Glutamatergic neuron (in vitro differentiated cells): ENCODE data around the gene TMEM167A. TPM values are rescaled to one million over a fixed set of nuclear protein-coding genes. Genes with fewer than 3 reads are reported as not detected.

Experiments used
- DNase-seq: peaks from one replicate; pipeline ENCODE4 v3.0.0; 2022
- H3K27ac Mint-ChIP-seq: one replicate; pipeline ENCODE4 v1.8.0; 2020; ENCODE audit warnings: mild to moderate bottlenecking, mixed read lengths, inconsistent platforms; ENCODE audit not compliant: unreplicated experiment
- H3K27me3 Mint-ChIP-seq: one replicate; pipeline ENCODE4 v1.8.0; 2020; ENCODE audit warnings: mild to moderate bottlenecking, moderate library complexity, mixed read lengths, inconsistent platforms; ENCODE audit not compliant: unreplicated experiment
- H3K36me3 Mint-ChIP-seq: one replicate; pipeline ENCODE4 v1.8.0; 2020; ENCODE audit warnings: mild to moderate bottlenecking, mixed read lengths, inconsistent platforms; ENCODE audit not compliant: unreplicated experiment
- H3K4me1 Mint-ChIP-seq: one replicate; pipeline ENCODE4 v1.8.0; 2020; ENCODE audit warnings: mild to moderate bottlenecking, low read depth, mixed read lengths, inconsistent platforms; ENCODE audit not compliant: unreplicated experiment
- H3K4me3 Mint-ChIP-seq: one replicate; pipeline ENCODE4 v1.8.0; 2020; ENCODE audit warnings: mild to moderate bottlenecking, mixed read lengths, inconsistent platforms; ENCODE audit not compliant: unreplicated experiment
- H3K9me3 Mint-ChIP-seq: one replicate; pipeline ENCODE4 v1.8.0; 2020; ENCODE audit warnings: mild to moderate bottlenecking, moderate library complexity, mixed read lengths, inconsistent platforms; ENCODE audit not compliant: unreplicated experiment
- total RNA-seq: library from RNA; stranded (reverse); fragmentation: NEBNext Ultra II Directional; extraction: Animal tissue kit (Norgen Biotek cat#: 25700); gene quantifications from one replicate; pipeline ENCODE4 v1.2.1, GENCODE V29; 2021; ENCODE audit not compliant: unreplicated experiment
- TF ChIP-seq, protein P1 (sequence below): fragments of 200-600 bp; sonication (generic); IDR thresholded peaks from one replicate; pipeline ENCODE4 v1.5.0; 2021; ENCODE audit not compliant: partially characterized antibody, unreplicated experiment

Gene TMEM167A
- total RNA-seq, 1 donor from 2014 or later, result 145 TPM

DNA sequence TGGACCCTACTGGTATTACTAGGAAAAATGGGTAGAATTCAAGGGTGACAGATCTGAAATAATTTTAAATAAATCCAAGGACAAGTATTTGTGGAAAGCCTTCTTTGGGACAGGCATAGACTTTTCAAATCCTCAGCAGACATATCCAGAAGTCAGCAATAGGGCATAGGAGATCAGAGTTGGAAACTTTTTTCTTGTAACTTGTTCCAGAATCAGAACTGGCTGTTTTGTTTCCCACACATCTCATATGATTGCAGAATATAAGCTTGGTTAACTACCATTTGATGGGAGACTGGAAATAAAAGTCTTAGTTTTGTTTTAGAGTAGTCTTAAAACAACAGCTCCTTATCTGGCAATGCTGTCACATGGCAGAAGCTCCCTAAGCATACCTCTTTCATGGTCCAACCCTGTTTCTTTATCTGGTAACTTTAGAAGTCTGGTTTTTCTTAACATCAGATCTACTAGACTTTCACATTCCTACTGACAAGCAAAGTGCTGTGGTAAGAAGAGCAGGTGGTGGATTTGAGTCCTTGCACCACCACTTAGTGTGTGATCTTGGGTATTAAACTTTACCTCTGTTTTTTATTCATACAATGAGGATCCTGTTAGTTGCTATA lies 25.3 kb upstream of the TMEM167A start:
- no peaks in the 10 kb centered on the region for H3K27me3 Mint-ChIP-seq
- H3K36me3 Mint-ChIP-seq, result no peaks in the 10 kb centered on the region
- H3K27ac Mint-ChIP-seq, result no peak overlapping the region
- no peaks in the 10 kb centered on the region for H3K9me3 Mint-ChIP-seq
- no peak overlapping the region for H3K4me3 Mint-ChIP-seq
- TF ChIP-seq, protein P1, sequence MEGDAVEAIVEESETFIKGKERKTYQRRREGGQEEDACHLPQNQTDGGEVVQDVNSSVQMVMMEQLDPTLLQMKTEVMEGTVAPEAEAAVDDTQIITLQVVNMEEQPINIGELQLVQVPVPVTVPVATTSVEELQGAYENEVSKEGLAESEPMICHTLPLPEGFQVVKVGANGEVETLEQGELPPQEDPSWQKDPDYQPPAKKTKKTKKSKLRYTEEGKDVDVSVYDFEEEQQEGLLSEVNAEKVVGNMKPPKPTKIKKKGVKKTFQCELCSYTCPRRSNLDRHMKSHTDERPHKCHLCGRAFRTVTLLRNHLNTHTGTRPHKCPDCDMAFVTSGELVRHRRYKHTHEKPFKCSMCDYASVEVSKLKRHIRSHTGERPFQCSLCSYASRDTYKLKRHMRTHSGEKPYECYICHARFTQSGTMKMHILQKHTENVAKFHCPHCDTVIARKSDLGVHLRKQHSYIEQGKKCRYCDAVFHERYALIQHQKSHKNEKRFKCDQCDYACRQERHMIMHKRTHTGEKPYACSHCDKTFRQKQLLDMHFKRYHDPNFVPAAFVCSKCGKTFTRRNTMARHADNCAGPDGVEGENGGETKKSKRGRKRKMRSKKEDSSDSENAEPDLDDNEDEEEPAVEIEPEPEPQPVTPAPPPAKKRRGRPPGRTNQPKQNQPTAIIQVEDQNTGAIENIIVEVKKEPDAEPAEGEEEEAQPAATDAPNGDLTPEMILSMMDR, result no peak
- no peak for DNase-seq
- peaks cover 2% of the 10 kb centered on the region for H3K4me1 Mint-ChIP-seq

DNA sequence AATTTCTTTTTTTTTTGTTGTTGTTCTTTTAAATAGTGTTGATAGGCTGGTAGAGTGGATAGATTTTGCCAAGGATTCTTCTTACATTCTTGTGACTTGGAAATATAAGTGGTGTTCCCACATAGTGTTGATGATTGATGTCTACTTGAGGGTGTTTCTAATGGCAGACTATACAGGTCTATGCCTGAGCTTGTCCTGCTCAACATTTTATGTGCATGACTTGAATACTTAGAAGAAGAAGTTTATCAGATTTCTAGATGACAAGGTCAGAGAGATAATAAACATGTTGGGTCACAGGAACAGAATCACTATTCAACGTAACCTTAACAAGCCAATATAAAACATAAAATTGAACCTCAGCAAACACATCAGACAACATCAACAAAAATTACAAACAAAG lies 24.3 kb upstream of the TMEM167A start:
- H3K36me3 Mint-ChIP-seq, result no peaks in the 10 kb centered on the region
- H3K9me3 Mint-ChIP-seq, result no peaks in the 10 kb centered on the region
- no peak overlapping the region for H3K27ac Mint-ChIP-seq
- H3K27me3 Mint-ChIP-seq, result no peaks in the 10 kb centered on the region
- peaks cover 2% of the 10 kb centered on the region for H3K4me1 Mint-ChIP-seq
- TF ChIP-seq, protein P1, result no peak
- no peak overlapping the region for H3K4me3 Mint-ChIP-seq
- no peak for DNase-seq

DNA sequence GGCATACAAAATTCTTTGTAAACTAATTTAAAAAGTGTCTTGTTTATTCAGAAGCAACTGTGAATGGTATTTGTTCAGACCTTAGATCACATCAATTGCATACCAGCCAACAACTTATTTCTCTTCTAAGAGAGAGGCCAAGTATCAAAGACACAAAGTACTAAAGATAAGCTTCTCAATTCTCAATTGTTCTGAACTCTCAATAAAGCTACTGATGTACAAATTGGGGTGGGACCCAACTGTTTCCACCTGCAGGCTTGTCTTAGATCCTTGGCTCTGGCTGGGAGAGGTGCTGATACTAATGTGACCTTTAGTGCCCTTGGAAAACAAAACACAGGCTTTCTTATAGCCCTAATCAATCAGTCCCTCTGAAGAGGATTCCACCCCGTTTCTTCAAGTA lies 22.3 kb upstream of the TMEM167A start:
- DNase-seq, result no peak
- no peaks in the 10 kb centered on the region for H3K27me3 Mint-ChIP-seq
- H3K4me1 Mint-ChIP-seq, result peaks cover 2% of the 10 kb centered on the region
- TF ChIP-seq, protein P1, result no peak
- H3K4me3 Mint-ChIP-seq, result no peak overlapping the region
- no peak overlapping the region for H3K27ac Mint-ChIP-seq
- H3K36me3 Mint-ChIP-seq, result peaks cover 7% of the 10 kb centered on the region
- H3K9me3 Mint-ChIP-seq, result no peaks in the 10 kb centered on the region

DNA sequence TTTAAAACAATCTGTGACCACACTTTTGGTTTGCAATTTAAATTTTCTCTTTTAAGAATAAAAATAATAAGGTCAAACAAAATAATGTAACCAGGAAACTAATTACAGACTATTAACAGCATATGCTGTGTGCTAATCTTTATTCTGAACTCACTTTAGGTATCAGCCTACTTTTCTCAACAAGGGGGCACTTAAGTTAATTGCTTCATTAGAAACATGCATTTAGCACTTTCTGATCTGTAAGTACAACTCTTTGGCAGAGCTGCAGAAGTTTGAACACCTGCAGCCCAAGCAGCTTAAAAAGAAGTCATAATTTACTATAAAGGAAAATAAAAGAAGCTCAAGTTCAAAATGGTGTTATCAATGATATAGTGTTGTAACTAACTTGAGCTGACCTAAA lies 21.8 kb upstream of the TMEM167A start:
- Mint-ChIP-seq H3K4me1 (peaks cover 2% of the 10 kb centered on the region), H3K4me3 (no peak overlapping the region)
- DNase-seq, result no peak

DNA sequence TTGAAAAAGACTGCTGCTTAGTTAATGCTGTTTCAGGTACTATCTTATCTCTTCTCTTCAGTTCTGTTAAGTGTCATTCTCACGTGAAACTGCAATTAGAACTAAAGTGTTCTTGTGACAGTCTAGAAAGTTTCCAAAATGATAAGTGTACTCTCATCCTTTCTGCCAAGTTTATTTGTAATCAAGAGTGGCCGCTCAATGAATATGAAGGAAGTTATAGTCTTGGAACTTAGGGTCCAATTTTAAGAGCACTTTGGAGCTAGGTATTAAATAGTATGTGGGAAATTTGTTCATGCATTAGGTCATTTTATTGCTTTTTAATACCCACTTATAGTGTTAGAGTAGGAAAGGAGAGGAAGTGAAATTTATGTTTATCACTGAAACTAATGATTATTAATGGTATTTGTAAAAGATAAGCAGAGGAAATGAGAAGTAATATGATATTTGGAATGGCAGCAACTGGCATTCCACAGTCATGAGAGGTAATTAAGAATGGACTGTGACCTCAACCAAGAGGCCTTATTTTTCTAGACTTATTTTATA lies 20.6 kb upstream of the TMEM167A start:
- Mint-ChIP-seq H3K27me3 (no peaks in the 10 kb centered on the region), H3K4me1 (peaks cover 2% of the 10 kb centered on the region), H3K36me3 (peaks cover 24% of the 10 kb centered on the region), H3K27ac (no peak overlapping the region), H3K9me3 (peaks cover 2% of the 10 kb centered on the region), H3K4me3 (no peak overlapping the region)
- DNase-seq, result no peak
- TF ChIP-seq, protein P1, result no peak

More for the DNA sequence above, 21.8 kb upstream of the TMEM167A start:
- no peak overlapping the region for H3K27ac Mint-ChIP-seq
- peaks cover 11% of the 10 kb centered on the region for H3K36me3 Mint-ChIP-seq
- H3K9me3 Mint-ChIP-seq, result peaks cover 2% of the 10 kb centered on the region
- TF ChIP-seq, protein P1, result no peak
- H3K27me3 Mint-ChIP-seq, result no peaks in the 10 kb centered on the region
